Esophagus muscularis mucosa (tissue), 3 donors: ENCODE data around the gene DAAM1.

ENCODE experiments used
- CTCF ChIP-seq, 3 experiments: fragments of 200-600 bp in 2 of 3; fragments of 450-650 bp in 1 of 3; sonication (generic) in 2 of 3; IDR thresholded peaks; one replicate each; pipeline ENCODE4 v1.5.1; 2017 to 2019; ENCODE audit warnings: antibody characterized with exemption in 3 of 3, mild to moderate bottlenecking in 2 of 3, moderate library complexity in 1 of 3
- POLR2A ChIP-seq: fragments of 450-650 bp; IDR thresholded peaks from one replicate; pipeline ENCODE4 v1.6.1; 2017; ENCODE audit warnings: antibody characterized with exemption, moderate library complexity, mild to moderate bottlenecking, low read depth
- POLR2AphosphoS5 ChIP-seq, 2 donors: sonication (generic); formaldehyde crosslinking; IDR thresholded peaks; one replicate each; pipeline ENCODE4 v1.6.1; 2017; ENCODE audit warnings: antibody characterized with exemption in 2 of 2

DNA sequence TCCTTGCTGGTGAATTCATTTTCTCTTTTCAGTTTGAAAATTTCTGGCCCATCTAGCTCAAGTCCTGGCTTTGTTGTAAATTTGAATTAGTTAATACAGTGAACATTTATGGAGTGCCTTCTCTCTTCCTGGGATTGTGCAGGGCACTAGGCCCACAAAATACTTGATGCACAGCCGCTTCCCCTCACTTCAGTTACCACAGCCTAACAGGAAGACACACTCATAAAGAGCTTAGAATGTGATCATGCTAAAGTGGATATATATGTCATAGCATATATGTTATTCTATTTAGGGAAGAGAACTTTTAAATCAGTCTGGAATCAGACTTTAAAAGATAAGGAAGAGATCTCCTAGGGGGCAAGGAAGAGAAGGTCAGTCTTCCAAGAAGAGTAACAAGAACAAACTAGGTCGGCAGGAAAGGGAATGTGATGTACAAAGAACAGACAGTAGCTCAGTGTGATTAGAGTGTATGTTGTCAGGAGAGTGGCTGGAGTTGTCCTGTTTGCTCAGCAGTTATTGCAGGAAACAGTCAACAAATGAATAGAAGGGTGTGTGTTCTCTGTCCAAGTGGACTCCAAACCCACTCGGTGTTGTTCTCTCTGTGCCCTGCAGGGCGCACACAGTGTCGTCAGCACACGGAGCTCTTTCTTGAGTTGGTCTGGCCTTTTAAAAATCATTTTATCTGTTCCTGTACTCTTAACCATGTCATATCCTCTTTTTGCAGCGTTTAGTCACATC is 74.4 kb downstream of the DAAM1 start:
- TF ChIP-seq POLR2AphosphoS5 (IDR thresholded peaks at IDR 0.05) (no peak), CTCF (IDR thresholded peaks at IDR 0.05) (peak in 1 of 3 experiments; percentile 38), POLR2A (no peak)
